Endometrium (tissue), 2 donors: ENCODE measurements around the gene MYH7B.

Source experiments
- FAIRE-seq: peaks from 2 replicates; lab custom pipeline; 2012; peaks lifted over from hg19 to GRCh38; lab: Jason Lieb, UNC
- donor health status: control.
- donor health status: control.

The MYH7B gene

DNA sequence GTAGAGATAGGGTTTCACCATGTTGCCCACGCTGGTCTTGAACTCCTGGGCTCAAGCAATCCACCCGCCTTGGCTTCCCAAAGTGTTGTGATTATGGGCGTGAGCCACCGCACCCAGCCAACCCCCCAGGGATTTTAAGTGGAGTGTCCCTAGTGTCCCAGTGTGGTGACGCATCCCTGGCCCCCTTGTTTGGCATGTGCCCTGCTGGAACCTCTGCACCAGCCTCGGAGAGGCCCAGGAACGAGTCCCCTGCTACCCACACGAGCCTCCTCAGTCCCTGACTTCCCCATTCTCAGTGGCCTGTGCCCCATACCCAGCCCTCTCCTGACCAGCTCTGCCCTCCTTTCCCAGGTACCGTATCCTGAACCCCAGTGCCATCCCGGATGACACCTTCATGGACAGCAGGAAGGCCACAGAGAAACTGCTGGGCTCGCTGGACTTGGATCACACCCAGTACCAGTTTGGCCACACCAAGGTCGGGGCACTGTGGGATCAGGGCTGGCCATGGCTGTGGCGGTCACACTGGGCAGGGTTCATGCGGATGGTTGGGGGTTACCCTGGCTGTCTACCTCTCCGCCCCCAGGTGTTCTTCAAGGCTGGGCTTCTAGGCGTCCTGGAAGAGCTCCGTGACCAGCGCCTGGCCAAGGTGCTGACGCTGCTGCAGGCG, 37.2 kb downstream of the MYH7B start:
- FAIRE-seq = no peak

DNA sequence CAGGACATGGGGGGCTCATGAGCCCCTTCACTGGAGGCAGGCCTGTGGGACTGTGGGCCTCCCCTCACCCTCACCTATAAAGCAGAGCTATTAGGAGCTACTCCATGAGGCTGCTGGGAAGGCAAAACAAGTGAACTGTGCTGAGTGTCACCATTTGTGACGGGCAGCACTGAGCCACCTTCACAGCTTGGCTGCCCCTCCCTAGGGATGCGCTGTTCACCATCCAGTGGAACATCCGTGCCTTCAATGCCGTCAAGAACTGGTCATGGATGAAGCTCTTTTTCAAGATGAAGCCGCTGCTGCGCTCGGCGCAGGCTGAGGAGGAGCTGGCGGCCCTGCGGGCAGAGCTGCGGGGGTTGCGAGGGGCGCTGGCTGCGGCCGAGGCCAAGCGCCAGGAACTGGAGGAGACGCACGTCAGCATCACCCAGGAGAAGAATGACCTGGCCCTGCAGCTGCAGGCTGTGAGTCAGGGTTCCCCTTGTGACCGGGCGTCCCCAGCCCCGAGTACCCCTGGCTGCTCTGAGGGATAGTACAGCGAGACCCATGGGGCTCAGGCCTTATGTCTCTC, 38.4 kb downstream of the MYH7B start:
- FAIRE-seq = no peak

DNA sequence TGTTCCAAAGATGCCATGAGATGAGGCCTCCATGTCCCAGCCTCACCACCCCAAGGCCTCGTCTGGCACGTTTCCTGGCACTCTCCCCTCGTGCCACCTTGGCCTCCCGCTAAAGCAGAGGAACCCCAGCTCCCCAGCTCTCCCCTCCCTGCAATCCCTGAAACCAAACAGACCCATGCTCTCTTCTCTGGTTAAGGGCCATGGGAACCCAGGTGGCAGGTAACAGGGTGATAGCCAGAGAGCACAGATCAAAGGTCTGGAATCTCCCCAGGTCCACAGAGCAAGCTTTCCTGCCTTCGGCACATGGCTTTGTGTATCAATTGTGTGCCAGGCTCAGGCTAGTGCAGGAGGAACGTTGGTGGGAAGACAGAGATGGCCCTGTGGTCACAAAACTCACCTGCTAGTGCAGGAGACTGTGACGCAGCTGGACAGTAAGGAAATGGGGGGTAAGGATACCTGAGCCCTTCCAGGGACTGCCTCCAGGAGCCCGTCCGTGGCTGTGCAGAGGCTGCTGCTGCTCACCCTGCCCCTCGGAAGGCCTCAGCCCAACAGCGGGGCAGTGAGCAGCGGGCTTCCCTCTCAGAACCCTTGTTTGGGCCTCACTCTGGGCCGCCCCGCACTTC, 39.0 kb downstream of the MYH7B start:
- FAIRE-seq = no peak

DNA sequence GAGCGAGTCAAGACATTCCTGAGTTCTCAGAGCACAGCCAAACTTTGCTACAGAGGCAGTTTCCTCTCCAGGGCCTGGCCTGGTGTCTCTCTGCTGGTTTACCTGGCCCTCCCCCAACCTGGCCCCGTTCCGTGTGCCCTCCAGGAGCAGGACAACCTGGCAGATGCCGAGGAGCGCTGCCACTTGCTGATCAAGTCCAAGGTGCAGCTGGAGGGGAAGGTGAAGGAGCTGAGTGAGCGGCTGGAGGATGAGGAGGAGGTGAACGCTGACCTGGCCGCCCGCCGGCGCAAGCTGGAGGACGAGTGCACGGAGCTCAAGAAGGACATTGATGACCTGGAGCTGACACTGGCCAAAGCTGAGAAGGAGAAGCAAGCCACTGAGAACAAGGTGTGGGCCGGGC, 39.5 kb downstream of the MYH7B start:
- FAIRE-seq = no peak

DNA sequence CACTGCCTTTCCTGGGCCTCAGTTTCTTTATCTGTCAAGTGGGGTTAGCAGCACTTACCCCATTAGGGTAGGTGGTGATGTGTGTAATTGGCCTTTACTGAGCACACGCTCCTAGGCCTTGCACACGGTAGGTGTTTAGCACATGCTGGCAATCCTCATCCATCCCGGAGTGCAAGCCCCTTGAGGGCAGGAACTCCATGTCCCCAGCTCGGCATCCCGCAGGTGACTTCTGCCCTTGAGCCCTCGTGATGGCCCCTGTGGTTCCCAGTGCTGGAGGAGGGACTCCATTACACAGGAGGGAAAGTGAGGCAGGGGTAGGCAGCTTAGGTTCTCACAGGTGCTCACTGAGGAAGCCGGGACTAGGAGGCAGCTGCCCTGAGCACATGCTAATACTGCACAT, 40.0 kb downstream of the MYH7B start:
- no peak for FAIRE-seq

DNA sequence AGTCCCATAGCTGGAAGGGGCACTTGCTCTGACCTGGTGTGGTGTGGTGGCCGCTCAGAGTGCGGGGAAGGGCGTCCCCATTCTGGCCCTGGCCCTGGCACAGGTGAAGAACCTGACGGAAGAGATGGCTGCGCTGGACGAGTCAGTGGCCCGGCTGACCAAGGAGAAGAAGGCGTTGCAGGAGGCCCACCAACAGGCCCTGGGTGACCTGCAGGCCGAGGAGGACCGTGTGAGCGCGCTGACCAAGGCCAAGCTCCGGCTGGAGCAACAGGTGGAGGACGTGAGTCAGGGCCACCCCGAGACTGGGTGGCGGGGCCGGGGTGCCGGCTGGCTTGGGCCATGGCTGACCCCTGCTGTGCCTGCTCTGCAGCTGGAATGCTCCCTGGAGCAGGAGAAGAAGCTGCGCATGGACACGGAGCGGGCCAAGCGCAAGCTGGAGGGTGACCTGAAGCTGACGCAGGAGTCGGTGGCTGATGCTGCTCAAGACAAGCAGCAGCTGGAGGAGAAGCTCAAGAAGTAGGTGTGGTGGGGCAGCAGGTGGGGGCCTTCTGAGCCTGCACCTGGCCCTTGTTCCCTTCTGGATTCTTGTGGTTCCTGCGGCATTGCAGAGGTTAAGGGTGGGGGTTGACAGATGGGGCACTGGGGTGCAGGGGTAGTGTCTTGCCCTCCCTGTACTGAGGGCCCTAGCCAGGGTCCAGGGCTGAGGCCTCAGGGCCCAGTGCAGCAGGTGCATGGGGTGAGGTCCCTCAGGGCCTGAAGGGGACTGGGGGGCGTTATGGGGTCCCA, 40.8 kb downstream of the MYH7B start:
- FAIRE-seq = no peak

DNA sequence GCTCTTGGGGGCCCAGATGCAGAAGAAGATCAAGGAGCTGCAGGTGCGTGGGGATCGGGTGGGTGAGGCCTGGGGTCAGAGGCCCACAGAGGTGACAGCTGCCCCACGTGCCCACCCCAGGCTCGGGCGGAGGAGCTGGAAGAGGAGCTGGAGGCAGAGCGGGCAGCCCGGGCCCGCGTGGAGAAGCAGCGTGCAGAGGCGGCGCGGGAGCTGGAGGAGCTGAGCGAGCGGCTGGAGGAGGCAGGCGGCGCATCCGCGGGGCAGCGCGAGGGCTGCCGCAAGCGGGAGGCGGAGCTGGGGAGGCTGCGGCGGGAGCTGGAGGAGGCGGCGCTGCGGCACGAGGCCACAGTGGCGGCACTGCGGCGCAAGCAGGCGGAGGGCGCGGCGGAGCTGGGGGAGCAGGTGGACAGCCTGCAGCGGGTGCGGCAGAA, 41.5 kb downstream of the MYH7B start:
- no peak for FAIRE-seq

DNA sequence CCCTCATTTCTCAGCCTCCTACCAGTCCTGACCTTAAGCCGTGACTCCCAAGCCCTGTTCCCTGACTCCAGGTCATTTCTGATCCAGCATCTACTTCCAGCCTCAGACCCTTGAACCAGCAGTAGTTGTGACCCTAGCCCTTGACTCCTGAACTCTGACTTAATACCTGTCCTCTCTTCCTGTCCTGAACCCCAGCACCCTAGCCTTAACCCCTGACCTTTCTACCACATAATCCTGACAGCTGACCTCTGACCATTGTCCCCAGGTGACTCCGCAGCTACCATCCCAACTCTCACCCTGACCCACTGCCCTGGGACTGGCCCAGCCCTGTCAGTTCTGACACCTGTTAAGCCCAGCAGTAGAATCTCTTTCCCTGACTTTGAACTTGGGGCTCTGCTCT, 42.1 kb downstream of the MYH7B start:
- FAIRE-seq = no peak

DNA sequence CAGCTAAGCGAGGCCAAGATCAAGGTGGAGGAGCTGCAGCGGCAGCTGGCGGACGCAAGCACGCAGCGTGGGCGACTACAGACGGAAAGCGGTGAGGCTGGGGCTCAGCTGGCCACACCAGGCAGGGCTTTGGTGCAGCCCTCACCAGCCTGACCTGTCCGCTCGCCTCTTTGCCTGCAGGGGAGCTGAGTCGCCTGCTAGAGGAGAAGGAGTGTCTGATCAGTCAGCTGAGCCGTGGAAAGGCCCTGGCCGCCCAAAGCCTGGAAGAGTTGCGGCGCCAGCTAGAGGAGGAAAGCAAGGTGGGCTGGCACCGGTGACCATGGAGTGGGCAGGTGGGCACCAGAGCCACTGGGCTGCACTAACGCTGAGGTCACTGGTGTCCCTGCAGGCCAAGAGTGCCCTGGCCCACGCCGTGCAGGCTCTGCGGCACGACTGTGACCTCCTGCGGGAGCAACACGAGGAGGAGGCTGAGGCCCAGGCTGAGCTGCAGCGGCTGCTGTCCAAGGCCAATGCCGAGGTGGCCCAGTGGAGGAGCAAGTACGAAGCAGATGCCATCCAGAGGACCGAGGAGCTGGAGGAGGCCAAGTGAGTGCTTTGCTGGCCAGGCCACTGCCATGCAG, 42.8 kb downstream of the MYH7B start:
- FAIRE-seq = no peak

DNA sequence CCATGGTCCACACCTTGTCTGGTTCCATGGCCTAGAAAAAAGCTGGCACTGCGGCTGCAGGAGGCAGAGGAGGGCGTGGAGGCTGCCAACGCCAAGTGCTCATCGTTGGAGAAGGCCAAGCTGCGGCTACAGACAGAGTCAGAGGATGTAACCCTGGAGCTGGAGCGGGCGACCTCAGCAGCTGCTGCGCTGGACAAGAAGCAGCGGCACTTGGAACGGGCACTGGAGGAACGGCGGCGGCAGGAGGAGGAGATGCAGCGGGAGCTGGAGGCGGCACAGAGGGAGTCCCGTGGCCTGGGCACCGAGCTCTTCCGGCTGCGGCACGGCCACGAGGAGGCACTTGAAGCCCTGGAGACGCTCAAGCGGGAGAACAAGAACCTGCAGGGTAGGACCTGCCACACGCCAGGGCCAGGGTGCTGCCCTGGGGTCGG, 43.4 kb downstream of the MYH7B start:
- FAIRE-seq = no peak

DNA sequence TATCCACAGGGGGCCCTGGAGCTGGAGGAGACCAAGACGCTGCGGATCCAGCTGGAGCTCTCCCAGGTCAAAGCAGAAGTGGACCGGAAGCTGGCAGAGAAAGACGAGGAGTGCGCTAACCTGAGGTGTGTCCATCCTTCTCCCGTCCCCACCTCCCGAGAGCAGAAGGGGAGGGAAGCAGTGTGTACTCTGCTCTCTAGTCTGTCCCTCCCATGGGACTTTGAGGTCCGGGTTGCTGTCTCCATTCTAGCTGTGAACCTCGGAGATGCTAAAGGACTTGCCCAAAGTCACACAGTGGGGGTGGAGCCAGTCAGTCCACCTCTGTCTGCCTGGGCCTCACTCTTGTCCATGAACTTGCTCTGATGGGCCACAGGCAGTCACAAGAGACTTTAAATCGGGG, 44.1 kb downstream of the MYH7B start:
- FAIRE-seq = no peak

DNA sequence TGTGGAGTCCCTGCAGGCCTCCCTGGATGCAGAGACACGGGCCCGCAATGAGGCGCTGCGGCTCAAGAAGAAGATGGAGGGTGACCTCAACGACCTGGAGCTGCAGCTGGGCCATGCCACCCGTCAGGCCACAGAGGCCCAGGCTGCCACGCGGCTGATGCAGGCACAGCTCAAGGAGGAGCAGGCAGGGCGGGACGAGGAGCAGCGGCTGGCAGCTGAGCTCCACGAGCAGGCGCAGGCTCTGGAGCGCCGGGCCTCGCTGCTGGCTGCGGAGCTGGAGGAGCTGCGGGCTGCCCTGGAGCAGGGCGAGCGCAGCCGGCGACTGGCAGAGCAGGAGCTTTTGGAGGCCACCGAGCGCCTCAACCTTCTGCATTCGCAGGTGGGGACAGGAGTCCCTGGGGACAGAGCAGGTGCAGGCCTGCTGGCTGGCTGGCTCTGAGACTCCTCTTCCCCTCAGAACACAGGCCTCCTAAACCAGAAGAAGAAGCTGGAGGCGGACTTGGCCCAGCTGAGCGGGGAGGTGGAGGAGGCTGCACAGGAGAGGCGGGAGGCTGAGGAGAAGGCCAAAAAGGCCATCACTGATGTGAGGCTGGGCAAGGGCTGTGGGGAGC, 44.7 kb downstream of the MYH7B start:
- FAIRE-seq = no peak

DNA sequence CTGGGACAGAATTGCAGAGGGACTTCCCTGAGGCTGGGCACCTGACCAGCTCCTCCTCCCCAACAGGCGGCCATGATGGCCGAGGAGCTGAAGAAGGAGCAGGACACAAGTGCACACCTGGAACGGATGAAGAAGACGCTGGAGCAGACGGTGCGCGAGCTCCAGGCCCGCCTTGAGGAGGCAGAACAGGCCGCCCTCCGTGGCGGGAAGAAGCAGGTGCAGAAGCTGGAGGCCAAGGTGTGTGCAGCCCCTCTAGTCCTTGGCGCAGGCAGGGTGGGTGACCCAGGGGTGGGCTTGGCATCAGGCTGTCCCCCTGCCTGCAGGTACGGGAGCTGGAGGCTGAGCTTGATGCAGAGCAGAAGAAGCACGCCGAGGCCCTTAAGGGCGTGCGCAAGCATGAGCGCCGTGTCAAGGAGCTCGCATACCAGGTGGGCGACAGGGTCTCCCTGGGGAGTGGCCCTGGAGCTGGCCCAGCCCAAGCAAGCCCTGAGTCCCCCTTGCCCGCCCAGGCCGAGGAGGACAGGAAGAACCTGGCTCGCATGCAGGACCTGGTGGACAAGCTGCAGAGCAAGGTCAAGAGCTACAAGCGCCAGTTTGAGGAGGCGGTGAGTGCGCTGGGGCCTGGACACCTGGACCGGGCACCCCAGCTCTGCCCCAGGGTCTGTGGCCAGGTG, 45.4 kb downstream of the MYH7B start:
- no peak for FAIRE-seq

DNA sequence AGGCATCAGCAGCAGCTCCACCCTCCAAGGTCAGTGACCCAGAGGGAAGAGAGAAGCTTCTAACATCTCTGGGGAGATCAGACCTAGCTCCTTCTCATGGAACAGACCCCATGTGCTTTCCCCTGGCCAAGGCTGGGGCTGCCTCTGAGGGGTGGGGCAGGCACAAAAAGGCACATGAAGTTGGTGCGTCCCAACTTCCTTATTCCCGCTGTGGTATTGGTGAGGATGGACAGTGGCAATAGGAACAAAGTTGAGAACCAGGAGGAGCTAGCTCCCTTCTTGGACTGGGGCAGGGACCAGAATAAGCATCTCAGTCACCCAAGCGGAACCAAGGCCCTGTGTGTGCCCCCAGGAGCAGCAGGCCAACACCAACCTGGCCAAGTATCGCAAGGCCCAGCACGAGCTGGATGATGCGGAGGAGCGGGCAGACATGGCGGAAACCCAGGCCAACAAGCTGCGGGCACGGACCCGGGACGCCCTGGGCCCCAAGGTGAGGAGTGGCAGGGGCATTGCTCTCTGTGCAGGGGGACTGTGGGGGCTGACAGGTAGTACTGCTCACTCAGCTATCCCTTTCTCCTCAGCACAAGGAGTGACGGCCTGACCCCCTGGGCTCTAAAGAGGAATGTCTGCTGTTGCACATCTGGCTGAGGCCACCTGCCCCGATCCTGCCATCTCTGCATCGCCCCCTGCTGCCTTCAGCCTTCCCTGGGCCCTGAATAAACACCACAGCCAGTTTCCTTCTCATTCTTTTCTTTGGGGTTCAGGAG, 46.1 kb downstream of the MYH7B start:
- no peak for FAIRE-seq

DNA sequence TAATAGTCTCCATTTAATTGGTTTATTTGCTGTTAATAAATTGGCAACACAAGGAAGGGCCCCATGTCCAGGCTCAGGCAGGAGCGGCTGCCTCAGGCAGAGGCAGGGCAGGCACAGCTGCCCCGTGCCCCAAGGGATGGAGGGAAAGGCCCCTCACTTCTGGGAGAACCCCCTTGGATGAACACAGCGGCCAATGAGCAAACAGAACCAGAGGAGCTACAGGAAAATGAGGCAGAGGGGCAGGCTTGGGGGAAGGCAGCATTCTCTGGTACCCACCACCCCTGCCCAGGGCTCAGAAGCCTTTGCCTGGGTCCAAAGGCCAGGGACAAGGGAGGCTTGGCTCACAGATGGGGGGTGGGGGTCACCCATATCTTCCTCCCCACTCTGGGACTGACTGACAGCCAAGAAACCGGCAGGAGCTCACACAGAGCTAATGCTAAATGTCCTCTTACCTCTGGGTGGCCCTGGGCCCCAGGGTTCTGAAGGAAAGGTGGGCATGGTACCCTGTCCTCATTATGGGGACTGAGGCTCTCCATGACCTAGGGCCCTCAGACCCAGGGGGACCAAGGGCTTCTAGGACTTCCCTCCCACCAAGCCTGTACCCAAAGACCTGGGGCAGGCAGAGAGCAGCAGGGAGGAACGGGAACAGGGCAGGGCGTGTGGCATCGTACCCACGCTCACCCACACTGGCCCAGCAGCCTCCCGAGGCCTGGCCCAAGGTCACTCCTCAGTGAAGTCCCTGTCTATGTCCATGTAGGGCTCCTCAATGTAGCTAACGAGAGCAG, 47.0 kb downstream of the MYH7B start:
- no peak for FAIRE-seq

DNA sequence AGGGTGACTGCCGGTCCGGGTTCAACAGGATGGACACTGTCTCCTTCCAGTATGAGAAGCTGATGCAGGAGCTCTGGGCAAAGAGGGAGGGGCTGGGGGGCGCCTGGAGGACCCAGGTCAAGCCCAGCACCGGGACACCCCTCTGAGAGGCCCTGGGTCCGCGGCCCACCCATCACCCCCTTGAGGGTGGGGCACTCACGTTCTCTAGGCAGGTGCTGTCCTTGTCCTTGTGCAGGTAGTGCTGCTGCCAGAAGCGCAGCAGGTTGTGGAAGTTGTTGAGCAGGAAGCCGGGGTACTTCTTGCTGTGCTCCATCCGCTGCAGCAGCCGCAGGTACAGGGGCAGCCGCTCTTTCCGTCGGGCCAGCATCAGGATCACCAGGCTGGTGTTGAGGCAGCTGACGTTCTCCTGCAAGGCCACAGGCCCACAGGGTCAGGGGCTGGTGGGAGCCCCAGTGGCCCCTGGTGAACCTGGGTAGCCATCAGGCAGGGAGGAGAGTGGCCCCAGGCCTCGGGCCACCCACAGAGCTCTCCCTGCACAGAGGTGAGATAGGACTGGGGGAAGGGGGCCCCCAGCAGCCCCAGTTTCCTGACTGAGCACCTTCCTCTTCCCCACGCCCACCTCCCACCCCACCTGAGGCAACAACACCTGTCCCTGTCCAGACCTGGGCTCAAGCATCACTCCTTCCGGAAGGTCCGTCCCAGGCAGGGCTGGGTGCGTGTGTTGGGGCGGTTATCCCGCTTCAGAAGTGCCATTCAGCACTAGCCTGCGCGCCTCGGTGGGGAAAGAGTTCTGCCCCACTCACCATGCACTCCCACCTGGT, 47.8 kb downstream of the MYH7B start:
- no peak for FAIRE-seq

DNA sequence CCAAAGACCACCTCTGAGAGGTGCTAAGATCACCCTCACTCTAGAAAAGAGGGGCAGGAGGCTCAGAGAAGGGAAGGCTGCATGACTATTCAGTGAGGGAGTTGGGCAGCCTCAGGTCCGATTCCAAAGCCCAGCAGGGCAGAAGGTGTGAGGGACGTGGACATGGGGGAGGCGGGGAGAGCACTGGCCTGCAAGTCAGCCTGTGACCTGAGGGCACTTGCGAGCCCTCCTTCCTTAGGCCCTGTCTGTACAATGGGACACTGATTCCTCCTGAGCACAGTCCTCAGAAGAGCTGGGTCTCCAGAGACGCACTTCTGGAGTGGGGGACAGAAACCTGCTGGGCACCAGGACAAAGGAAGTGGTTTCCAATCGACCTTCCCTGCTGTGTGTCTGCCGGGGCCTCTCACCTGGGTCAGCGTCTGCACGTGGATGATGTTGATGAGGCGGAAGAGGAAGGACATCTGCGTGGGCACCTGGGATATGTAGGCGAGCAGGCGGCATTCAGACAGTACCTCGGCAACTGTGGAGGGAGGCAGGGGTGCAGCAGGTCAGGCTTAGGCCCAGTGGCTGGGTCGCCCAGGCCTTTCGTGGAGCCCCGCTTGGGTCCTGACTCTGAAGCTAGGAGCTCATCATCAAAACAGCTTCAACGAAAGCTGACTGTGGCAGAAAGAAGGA, 48.5 kb downstream of the MYH7B start:
- no peak for FAIRE-seq

DNA sequence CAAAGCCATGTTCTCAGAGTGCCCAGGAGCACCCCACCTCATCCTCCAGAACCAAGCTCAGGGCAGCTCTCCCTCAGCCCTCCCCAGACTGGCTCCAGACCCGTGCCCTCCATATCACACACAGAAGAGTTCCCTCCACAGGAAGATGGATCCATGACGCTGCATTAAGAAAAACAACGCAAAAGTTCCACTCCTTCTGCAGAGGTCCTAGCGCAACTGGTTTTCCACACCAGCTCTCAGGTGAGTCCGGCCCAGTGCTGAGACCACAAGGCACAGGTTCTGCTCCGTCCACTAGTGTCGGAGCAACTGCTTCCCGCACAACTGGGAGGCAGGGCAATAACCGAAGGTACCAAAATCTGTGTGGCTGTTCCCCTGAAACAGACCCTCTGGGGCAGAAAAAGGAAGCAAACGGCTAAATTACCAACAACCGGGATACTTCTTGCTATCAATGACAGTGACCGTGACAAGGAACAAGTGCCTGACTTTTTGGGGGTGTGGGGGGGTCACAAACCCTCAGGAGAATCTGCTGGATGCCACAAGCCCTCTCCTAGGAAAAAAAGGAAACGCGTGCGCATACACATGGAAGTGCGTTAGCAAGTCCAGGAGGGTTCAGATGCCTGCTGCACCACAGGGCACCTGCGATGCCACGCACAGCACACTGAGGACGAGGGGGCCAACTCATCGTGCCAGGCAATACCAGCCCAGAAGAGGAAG, 49.2 kb downstream of the MYH7B start:
- no peak for FAIRE-seq
